Activated CD8-positive, alpha-beta T cell treated with anti-CD3 and anti-CD28 coated beads for 36 hours (primary cell): ENCODE results near the gene TTF1. TPM values are rescaled to one million over a fixed set of nuclear protein-coding genes. Genes with fewer than 3 reads are reported as not detected.
A peak's percentile ranks its signal among the peaks of the same experiment; 100 is the strongest.
"Not testable (repeated sequence)": the region's sequence is repeated elsewhere in the genome, so short reads cannot be mapped to it uniquely, and the experiment has no call there.

Experiments
- ATAC-seq: fragments of 200-7000 bp; cut with Tn5 transposase; one replicate; pipeline ENCODE4 v1.10.0; 2021; ENCODE audit warnings: mild to moderate bottlenecking, moderate library complexity
- CTCF ChIA-PET: fragments of 350-600 bp; sonication (Branson Sonifier 250); formaldehyde crosslinking; loops from one replicate; lab custom pipeline; 2021; ENCODE audit warnings: antibody characterized with exemption; lab: Charles Lee
- POLR2A ChIA-PET: fragments of 350-600 bp; sonication (Branson Sonifier 250); formaldehyde crosslinking; loops from one replicate; lab custom pipeline; 2021; ENCODE audit warnings: antibody characterized with exemption; lab: Charles Lee
- DNase-seq: peaks from one replicate; pipeline ENCODE4 v3.0.0-alpha.2; 2020
- H3K27ac Mint-ChIP-seq: one replicate; pipeline ENCODE4 v1.8.0; 2021; ENCODE audit warnings: mild to moderate bottlenecking, mixed read lengths
- H3K27me3 Mint-ChIP-seq: one replicate; pipeline ENCODE4 v1.8.0; 2021; ENCODE audit warnings: mixed read lengths
- H3K36me3 Mint-ChIP-seq: one replicate; pipeline ENCODE4 v1.8.0; 2021; ENCODE audit warnings: low read depth, mixed read lengths
- H3K4me1 Mint-ChIP-seq: one replicate; pipeline ENCODE4 v1.8.0; 2021; ENCODE audit warnings: low read depth, mixed read lengths
- H3K4me3 Mint-ChIP-seq: one replicate; pipeline ENCODE4 v1.8.0; 2021; ENCODE audit warnings: mild to moderate bottlenecking, moderate library complexity, mixed read lengths
- H3K9me3 Mint-ChIP-seq: one replicate; pipeline ENCODE4 v1.8.0; 2021; ENCODE audit warnings: mixed read lengths
- intact Hi-C: fragments of 100-400 bp; cut with micrococcal nuclease; formaldehyde crosslinking; loops from one replicate; pipeline ENCODE4 v1.10.0; 2022
- total RNA-seq, 2 experiments: library from RNA; stranded (reverse); gene quantifications; one replicate each; pipeline ENCODE4 v1.2.3, GENCODE V29; 2021
- TF ChIP-seq, protein P1 (sequence below): fragments of 200-600 bp; IDR thresholded peaks from one replicate; pipeline ENCODE4 v1.8.0; 2022; ENCODE audit warnings: antibody characterized with exemption, mild to moderate bottlenecking

Gene TTF1
- total RNA-seq, 2 experiments from 2014 or later = 38.2 to 38.3 TPM

DNA sequence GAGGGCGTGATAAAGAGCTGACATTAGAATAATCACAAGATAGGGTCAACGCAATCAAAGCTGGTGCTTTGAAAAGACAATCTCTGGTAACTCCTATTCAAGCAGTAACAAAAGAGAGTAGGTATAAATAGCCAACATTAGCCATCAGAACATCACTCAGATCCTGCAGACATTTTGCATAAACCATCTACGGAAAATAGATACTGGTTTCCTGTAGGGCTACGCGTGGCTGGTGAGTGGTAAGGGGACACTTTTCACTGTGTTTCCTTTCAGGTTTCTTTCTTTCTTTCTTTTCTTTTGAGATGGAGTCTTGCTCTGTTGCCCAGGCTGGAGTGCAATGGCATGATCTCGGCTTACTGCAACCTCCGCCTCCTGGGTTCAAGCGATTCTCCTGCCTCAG is 22.3 kb downstream of the TTF1 start:
- intact Hi-C loops = no loop called here
- no peaks in the 10 kb centered on the region for H3K9me3 Mint-ChIP-seq
- H3K27me3 Mint-ChIP-seq = no peaks in the 10 kb centered on the region
- TF ChIP-seq, protein P1, sequence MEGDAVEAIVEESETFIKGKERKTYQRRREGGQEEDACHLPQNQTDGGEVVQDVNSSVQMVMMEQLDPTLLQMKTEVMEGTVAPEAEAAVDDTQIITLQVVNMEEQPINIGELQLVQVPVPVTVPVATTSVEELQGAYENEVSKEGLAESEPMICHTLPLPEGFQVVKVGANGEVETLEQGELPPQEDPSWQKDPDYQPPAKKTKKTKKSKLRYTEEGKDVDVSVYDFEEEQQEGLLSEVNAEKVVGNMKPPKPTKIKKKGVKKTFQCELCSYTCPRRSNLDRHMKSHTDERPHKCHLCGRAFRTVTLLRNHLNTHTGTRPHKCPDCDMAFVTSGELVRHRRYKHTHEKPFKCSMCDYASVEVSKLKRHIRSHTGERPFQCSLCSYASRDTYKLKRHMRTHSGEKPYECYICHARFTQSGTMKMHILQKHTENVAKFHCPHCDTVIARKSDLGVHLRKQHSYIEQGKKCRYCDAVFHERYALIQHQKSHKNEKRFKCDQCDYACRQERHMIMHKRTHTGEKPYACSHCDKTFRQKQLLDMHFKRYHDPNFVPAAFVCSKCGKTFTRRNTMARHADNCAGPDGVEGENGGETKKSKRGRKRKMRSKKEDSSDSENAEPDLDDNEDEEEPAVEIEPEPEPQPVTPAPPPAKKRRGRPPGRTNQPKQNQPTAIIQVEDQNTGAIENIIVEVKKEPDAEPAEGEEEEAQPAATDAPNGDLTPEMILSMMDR = no peak
- DNase-seq = no peak
- H3K4me3 Mint-ChIP-seq = no peak overlapping the region
- ChIA-PET CTCF (interaction anchor here (1.1 kb wide), 1 partner anchor 148 kb away, joined by 3 read pairs; no protein-coding TSS in a partner anchor), POLR2A (interaction anchor here (1.1 to 2.1 kb wide), 4 partner anchors 11 to 64 kb away, joined by 3 to 6 read pairs (median 4); no protein-coding TSS in a partner anchor)
- peaks cover 60% of the 10 kb centered on the region for H3K36me3 Mint-ChIP-seq
- H3K27ac Mint-ChIP-seq = peak overlapping the region; percentile 53
- H3K4me1 Mint-ChIP-seq = peaks cover 29% of the 10 kb centered on the region
- ATAC-seq = no peak

DNA sequence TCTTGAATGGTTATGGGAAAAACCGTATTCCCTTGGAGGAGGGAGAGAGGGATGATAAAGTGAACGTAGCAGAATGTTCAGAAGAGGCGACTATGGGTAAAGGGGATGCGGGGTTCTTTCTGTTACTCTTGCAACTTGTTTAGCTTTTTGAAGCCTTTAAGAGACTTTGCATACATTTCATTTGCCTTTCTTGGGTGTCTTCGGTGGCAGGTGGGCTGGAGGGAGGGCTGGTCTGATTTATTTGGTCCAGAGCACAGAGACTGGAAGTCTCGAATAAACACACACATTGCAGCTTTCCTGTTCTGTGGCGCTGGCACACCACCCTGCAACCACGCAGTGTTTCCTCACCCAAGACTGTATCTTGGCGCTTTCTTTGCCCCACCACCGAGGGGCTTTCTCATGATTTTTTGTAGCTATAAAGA is 23.2 kb downstream of the TTF1 start:
- peaks cover 57% of the 10 kb centered on the region for H3K36me3 Mint-ChIP-seq
- no peak for ATAC-seq
- no peaks in the 10 kb centered on the region for H3K27me3 Mint-ChIP-seq
- no peaks in the 10 kb centered on the region for H3K9me3 Mint-ChIP-seq
- H3K27ac Mint-ChIP-seq = peak overlapping the region; percentile 48
- H3K4me1 Mint-ChIP-seq = peaks cover 29% of the 10 kb centered on the region
- H3K4me3 Mint-ChIP-seq = no peak overlapping the region
- intact Hi-C loops = no loop called here
- CTCF ChIA-PET = interaction anchor here (1.1 kb wide), 1 partner anchor 147 kb away, joined by 3 read pairs; no protein-coding TSS in a partner anchor
- TF ChIP-seq, protein P1 = no peak
- POLR2A ChIA-PET = interaction anchor here (1.1 to 2.1 kb wide), 4 partner anchors 10 to 63 kb away, joined by 3 to 6 read pairs (median 4); no protein-coding TSS in a partner anchor
- DNase-seq = no peak

DNA sequence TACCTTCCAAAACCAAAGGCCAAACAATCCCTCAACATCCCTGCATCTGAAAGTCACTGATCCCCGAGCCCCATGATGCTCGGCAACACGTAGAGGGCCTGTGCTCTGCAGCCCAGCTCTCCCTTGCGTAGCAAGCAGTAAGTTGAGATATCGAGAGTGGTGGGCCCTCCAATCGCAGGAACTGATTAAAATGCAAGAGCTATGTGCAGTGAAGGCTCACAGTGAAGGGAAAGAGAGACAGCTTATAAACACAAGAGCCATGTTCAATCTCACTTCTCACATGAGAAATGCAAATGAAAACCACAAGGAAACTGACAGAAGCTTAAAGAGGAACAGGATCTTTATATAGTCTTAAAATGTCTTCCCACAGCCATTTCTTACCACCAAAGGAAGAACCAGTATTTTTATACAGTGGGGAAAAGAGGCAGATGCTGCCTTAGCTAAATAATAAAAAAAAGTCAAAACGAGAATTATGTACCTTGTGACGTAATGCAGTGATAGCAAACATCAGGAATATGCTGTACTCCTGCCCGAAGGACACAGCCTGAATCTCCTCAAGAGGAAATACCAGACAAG is 24.6 kb downstream of the TTF1 start:
- ChIA-PET CTCF (interaction anchor here (1.2 to 1.5 kb wide), 2 partner anchors 10 to 193 kb away, joined by 3 to 4 read pairs; no protein-coding TSS in a partner anchor), POLR2A (interaction anchor here (0.8 kb wide), 1 partner anchor 10 kb away, joined by 3 read pairs; no protein-coding TSS in a partner anchor)
- Mint-ChIP-seq H3K9me3 (no peaks in the 10 kb centered on the region), H3K4me1 (peaks cover 29% of the 10 kb centered on the region), H3K27me3 (no peaks in the 10 kb centered on the region), H3K27ac (peak overlapping the region; percentile 52), H3K4me3 (no peak overlapping the region), H3K36me3 (peaks cover 47% of the 10 kb centered on the region)
- intact Hi-C loops = no loop called here
- ATAC-seq (no peak), DNase-seq (no peak)
- TF ChIP-seq, protein P1 = no peak

DNA sequence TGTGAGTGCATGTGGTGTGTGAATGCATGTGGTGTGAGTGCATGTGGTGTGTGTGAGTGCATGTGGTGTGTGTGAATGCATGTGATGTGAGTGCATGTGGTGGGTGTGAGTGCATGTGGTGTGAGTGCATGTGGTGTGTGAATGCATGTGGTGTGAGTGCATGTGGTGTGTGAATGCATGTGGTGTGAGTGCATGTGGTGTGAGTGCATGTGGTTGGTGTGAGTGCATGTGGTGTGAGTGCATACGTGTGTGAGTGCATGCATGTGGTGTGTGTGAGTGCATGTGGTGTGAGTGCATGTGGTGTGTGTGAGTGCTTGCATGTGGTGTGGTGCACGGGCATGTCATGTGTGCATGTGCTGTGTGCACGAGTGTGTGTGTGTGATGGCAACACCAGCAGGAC is 28.2 kb downstream of the TTF1 start:
- POLR2A ChIA-PET = interaction anchor here (1.2 kb wide), 1 partner anchor 28 kb away, joined by 3 read pairs; no protein-coding TSS in a partner anchor
- DNase-seq, ATAC-seq, H3K27me3 Mint-ChIP-seq, intact Hi-C loops, H3K9me3 Mint-ChIP-seq, H3K4me3 Mint-ChIP-seq, CTCF ChIA-PET, H3K27ac Mint-ChIP-seq: not testable (repeated sequence)
- peaks cover 20% of the 10 kb centered on the region for H3K4me1 Mint-ChIP-seq
- peaks cover 25% of the 10 kb centered on the region for H3K36me3 Mint-ChIP-seq

DNA sequence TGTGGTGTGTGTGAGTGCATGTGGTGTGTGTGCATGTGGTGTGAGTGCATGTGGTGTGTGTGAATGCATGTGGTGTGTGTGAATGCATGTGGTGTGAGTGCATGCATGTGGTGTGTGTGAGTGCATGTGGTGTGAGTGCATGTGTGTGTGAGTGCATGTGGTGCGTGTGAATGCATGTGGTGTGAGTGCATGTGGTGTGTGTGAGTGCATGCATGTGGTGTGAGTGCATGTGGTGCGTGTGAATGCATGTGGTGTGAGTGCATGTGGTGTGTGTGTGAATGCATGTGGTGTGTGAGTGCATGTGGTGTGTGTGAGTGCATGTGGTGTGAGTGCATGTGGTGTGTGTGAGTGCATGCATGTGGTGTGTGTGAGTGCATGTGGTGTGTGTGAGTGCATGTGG is 28.9 kb downstream of the TTF1 start:
- CTCF ChIA-PET, POLR2A ChIA-PET, H3K4me3 Mint-ChIP-seq, DNase-seq, H3K27ac Mint-ChIP-seq, H3K9me3 Mint-ChIP-seq, ATAC-seq, H3K27me3 Mint-ChIP-seq, intact Hi-C loops: not testable (repeated sequence)
- H3K36me3 Mint-ChIP-seq = peaks cover 23% of the 10 kb centered on the region
- H3K4me1 Mint-ChIP-seq = peaks cover 21% of the 10 kb centered on the region
